ENCODE measurements around the gene EXOC1L.

GRCh38 chr4:55808632-55809031 lies 11.0 kb upstream of the EXOC1L start:
- no peak for TF ChIP-seq CTCF (IDR thresholded peaks at IDR 0.05)
- no peak for TF ChIP-seq POLR2A (IDR thresholded peaks at IDR 0.05)

Measured in adrenal gland (tissue), 5 donors.